ENCODE results near the gene KRTAP5-10.
"Not testable (repeated sequence)": the region's sequence is repeated elsewhere in the genome, so short reads cannot be mapped to it uniquely, and the experiment has no call there.

KRTAP5-10 gene

DNA sequence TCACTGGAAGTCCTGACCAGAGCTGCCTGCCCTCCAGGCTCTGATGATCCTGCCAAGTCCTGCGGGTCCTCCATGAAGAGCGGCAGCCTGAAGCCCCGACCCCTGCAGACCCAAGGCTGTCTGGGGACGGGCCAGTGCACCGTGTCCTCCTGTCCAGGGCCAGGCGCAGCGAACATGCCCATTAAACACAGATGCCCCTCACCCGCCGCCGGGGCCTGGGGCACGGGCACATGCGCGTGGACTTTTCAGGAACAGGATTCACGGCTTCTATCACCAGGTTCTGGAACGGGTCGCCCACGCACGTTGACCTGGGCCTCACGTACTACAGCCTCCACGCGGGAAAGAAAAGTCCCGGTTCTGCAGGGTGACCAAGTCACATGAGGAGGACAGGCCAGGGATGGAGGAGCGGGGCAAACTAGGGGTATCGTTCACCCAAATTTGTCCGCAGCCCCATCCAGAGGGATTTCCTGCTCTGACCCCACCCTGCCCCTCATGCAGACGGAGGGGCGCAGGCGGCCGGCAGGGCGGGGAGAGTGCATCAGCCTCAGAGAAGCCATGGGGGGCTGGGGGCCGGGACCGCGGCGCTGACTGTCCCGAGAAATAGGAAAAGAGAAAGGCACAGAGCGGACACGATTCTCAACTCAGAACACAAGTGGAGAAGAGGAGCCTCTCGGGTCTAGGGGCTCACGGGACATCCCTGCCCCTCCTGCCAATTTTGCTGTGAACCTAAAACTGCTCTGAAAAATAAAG is 5.9 kb downstream of the KRTAP5-10 start:
- DNase-seq, result not testable (repeated sequence)

- no peak for DNase-seq
Observed at GRCh38 chr11:71572811-71573210, 7.4 kb downstream of the KRTAP5-10 start.

DNA sequence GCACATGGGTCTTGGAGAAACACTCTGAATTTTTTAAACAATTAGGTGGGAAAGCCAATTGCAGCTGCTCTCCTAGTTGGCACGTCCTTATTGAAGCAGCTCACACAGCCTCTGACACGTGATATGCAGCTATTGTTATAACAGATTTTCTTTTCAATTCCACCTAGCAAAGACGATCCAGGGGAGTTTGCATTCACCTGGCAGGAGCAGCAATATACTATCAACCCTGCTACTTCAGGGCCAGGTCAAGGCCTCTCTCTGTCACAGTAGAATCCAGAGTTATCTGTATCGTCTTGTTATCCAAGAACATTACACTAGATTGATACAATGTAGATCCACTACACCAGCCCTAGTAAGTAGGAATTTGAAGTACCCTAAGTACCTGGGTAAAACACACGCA is 9.1 kb downstream of the KRTAP5-10 start:
- DNase-seq, result no peak

DNA sequence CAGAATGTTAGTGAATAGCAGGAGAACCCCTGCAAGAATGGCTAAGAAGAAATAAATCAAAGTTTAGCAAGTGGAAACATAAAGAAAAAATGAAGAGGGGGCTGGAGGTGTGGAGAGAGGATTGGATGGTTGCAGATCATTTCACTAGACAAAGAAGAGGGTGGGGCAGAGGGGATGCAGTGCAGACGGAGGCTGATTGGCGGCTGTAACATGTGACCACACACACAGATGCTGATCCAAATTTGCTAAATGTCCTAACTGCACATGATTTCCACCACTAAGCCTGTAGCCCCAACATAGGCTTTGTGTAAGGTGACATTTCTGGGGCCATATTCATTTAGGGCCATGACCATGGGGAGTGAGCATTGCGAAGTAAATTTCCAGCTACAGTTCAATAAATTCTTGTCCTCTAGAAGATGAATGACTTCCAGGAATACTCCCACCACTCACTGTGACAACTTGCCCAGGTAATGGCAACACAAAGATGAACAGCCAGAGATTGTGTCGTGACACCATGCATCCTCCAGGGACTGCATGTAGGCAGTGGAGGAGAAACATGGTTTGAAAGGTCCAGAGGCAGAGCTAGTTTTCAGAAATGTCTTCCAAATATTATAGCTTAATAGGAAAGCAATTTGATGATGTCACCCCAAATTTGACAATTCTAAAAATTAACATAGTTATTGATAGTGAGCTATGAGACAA is 10.5 kb downstream of the KRTAP5-10 start:
- DNase-seq, result no peak

GRCh38 chr11:71576688-71577465 is 11.5 kb downstream of the KRTAP5-10 start:
- DNase-seq, result not testable (repeated sequence)

DNA sequence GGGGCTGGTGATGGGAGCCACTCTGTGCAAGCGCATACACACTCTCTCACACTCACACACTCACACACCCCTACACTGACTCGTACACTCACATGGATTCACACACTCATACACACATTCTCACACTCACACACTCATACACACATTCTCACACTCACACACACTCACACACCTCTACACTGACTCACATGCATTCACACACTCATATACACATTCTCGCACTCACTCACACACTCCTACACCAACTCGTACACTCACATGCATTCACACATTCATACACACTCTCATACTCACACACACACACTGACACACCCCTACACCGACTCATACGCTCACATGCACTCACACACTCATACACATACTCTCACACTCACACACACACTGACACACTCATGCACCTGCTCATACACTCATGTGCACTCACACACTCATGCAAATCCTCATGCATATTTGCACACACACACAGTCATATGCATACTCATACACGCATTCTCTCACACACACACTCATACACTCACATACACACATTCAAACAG is 12.2 kb downstream of the KRTAP5-10 start:
- DNase-seq, result no peak

DNA sequence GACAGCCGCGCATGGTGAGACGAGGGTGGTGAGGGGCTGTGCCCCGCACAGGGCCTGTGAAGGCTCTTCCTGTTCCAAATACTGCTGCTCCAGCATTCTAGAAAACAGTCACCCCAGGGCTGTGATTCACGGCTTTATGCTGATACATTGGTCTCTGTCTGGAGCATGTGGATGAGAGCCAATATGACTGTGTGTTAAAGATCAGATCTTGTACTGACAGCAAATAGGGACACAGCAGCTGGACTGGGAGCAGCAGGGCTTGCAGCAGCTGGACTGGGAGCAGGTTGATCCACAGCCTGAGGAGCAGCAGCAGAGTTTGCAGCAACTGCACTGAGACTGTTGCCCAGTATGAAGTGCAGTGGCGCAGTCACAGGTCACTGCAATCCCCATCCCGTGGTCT is 14.2 kb downstream of the KRTAP5-10 start:
- not testable (repeated sequence) for DNase-seq

DNA sequence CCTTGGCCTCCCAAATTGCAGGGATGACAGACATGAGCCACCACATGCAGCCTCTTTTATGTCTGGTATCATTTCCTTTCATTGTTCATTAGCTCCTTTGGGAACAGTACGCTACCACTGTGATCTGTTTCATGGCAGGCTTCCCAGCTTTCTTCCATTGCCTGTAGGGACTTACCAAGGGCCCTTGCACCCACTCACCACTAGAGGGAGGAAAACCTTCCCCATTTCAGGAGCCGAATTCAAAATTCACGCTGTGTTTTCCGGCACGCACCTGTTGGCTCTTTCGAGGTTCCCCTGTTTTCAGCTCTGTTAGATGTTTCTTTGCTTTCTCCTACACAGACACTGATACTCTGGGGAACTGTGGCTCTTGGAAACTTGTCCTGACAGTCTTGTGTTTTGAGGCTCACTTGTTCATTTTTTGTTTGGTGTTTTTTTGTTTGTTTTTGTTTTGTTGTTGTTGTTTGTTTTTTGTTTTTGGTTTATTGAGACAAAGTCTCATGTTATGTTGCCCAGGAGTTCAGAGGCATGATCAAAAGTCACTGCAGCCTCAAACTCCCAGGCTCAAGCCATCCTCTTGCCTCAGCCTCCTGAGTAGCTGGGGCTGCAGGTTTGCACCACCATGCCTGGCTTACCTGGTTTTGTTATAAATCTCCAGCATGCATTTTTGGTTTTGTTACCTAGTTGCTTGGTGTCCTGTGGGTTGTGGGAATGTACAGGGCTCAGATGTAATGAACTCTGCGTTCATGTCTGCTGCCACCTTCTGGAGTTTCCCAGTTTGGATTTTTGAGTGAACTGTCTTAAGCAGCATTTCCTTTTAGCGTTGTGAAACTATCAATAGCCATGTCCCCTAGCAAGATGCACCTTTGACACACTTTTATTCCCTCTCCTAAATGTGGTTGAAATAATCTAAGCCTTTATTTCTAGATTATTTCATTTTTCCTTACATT is 15.0 kb downstream of the KRTAP5-10 start:
- DNase-seq, result peak in 36 of 56 donors; percentile 6 to 67 (median 25)

- DNase-seq, result no peak
Observed at GRCh38 chr11:71581826-71582225, 16.5 kb downstream of the KRTAP5-10 start.

- no peak for DNase-seq
Observed at GRCh38 chr11:71582309-71582895, 17.0 kb downstream of the KRTAP5-10 start, which contains the start of gene KRTAP5-11. Gene KRTAP5-11, minus strand, starts transcription at chr11:71582875. Its CDS starts 38 bp downstream, at chr11:71582837.

- not testable (repeated sequence) for DNase-seq
Observed at GRCh38 chr11:71582969-71583368, 17.6 kb downstream of the KRTAP5-10 start.

- DNase-seq, result not testable (repeated sequence)
Observed at GRCh38 chr11:71585673-71586072, 20.3 kb downstream of the KRTAP5-10 start.

GRCh38 chr11:71588314-71588713 is 23.0 kb downstream of the KRTAP5-10 start:
- DNase-seq, result not testable (repeated sequence)

DNA sequence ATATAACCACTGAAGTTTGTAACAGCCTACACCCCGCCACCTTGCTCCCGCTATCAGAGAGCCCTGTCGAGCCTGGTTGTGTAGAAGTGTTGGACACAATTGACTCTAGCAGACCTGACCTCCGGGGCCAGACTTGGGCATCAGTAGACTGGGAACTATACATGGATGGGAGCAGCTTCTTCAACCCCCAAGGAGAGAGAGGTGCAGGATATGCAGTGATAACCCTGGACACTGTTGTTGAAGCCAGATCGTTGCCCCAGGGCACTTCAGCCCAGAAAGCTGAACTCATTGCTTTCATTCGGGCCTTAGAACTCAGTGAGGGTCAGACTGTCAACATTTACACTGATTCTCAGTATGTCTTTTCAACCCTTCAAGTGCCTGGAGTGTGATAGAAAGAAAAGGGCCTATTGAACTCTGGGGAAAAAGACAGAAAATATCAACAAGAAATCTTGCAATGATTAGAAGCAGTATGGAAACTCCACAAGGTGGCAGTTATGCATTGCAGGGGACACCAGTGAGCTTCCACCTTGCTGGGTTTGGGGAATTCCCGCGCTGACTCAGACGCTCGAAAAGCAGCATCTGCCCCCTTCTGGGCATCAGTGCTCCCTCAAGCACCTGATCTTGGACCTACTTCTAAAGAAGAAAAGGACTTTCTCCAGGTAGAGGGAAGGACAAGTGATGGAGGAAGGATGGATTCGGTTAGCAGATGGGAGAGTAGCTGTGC is 23.6 kb downstream of the KRTAP5-10 start:
- DNase-seq, result not testable (repeated sequence)

- DNase-seq, result not testable (repeated sequence)
Observed at GRCh38 chr11:71589546-71589920, 24.2 kb downstream of the KRTAP5-10 start.

DNA sequence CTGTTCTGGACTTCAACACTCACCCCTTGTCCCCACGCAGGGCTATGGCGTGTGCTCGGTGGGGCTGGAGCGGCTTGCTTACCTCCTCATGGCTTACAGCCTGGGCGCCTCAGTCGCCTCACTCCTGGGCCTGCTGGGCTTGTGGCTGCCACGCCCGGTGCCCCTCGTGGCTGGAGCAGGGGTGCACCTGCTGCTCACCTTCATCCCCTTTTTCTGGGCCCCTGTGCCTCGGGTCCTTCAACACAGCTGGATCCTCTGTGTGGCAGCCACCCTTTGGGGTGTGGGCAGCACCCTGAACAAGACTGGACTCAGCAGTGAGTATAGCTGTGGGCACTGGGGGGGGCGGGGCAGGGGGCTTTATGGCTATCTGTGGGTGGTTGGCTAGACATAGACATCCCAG is 37.9 kb downstream of the KRTAP5-10 start:
- DNase-seq, result not testable (repeated sequence)

DNA sequence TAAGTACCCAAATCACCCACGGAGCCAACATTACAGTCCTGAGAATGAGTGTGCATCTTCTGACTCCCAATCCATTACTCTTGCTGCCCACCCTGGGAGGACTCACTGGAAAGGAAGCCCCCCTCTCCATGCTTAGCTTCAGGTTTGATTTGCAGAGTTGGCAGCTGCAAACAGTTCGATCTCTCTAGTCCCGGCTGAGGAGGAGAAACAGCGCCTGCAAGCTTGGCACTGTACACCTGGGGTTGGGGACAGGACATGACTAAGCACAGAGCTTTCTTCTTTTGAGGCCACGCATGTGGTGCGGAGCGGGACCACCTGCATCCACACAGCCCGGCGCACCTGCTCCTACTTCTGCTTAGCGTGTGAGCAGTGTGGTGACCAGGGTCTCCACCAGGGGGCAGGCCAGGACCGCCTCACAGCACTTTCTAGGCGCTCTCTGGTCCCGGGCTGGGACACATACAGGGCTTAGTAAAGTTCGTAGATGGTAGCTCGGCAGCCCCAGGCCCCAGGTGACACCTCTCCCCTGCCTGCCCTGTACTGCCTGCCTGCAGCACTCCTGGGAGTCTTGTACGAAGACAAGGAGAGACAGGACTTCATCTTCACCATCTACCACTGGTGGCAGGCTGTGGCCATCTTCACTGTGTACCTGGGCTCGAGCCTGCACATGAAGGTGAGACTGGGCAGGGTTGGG is 39.6 kb downstream of the KRTAP5-10 start:
- DNase-seq, result not testable (repeated sequence)

GRCh38 chr11:71606853-71607519 is 41.6 kb downstream of the KRTAP5-10 start:
- not testable (repeated sequence) for DNase-seq

Data from amygdala (tissue), 56 donors.